WTC11 (cell line): ENCODE measurements around the gene SRI. TPM values are rescaled to one million over a fixed set of nuclear protein-coding genes. Genes with fewer than 3 reads are reported as not detected.
"Not testable (repeated sequence)": the region's sequence is repeated elsewhere in the genome, so short reads cannot be mapped to it uniquely, and the experiment has no call there.

ENCODE experiments used
- ATAC-seq: fragments of 200-7000 bp; cut with Tn5 transposase; 2 replicates; pipeline ENCODE4 v1.10.0; 2021; ENCODE audit warnings: mild to moderate bottlenecking, moderate library complexity
- CTCF ChIA-PET: fragments of 300-600 bp; sonication (Branson Sonifier 250); formaldehyde crosslinking; loops from one replicate; lab custom pipeline; 2021; ENCODE audit warnings: antibody characterized with exemption; lab: Charles Lee
- POLR2A ChIA-PET: fragments of 350-600 bp; sonication (Branson Sonifier 250); formaldehyde crosslinking; loops from one replicate; lab custom pipeline; 2021; ENCODE audit warnings: antibody characterized with exemption; lab: Charles Lee
- DNase-seq: peaks from one replicate; pipeline ENCODE4 v3.0.0; 2021; ENCODE audit warnings: low spot score
- H3K27ac Mint-ChIP-seq: 2 replicates; pipeline ENCODE4 v1.8.0; 2021; ENCODE audit warnings: mixed read lengths
- H3K27me3 Mint-ChIP-seq: 2 replicates; pipeline ENCODE4 v1.8.0; 2021; ENCODE audit warnings: low read depth, mild to moderate bottlenecking, moderate library complexity, mixed read lengths
- H3K36me3 Mint-ChIP-seq: 2 replicates; pipeline ENCODE4 v1.8.0; 2021; ENCODE audit warnings: mixed read lengths
- H3K4me1 Mint-ChIP-seq: 2 replicates; pipeline ENCODE4 v1.8.0; 2022; ENCODE audit warnings: mixed read lengths
- H3K4me3 Mint-ChIP-seq: 2 replicates; pipeline ENCODE4 v1.8.0; 2021; ENCODE audit warnings: mild to moderate bottlenecking, moderate library complexity, mixed read lengths
- H3K9me3 Mint-ChIP-seq: 2 replicates; pipeline ENCODE4 v1.8.0; 2021; ENCODE audit warnings: mixed read lengths
- AR ChIP-seq: fragments of 250-450 bp; sonication (Bioruptor Pico); IDR thresholded peaks from 2 replicates; pipeline ENCODE4 v1.9.0; 2021; ENCODE audit warnings: mild to moderate bottlenecking
- CREB1 ChIP-seq: sonication (generic); formaldehyde crosslinking; IDR thresholded peaks from 2 replicates; pipeline ENCODE4 v1.8.0; 2023; ENCODE audit warnings: mild to moderate bottlenecking, missing genetic modification reagents
- CTCF ChIP-seq: fragments of 200-600 bp; IDR thresholded peaks from 2 replicates; pipeline ENCODE4 v1.8.0; 2022; ENCODE audit warnings: antibody characterized with exemption
- ESRRA ChIP-seq: sonication (generic); formaldehyde crosslinking; IDR thresholded peaks from 2 replicates; pipeline ENCODE4 v1.8.1; 2022; ENCODE audit warnings: mild to moderate bottlenecking, missing genetic modification reagents, borderline replicate concordance
- MLX ChIP-seq: sonication (generic); formaldehyde crosslinking; IDR thresholded peaks from 2 replicates; pipeline ENCODE4 v1.8.1; 2023; ENCODE audit warnings: mild to moderate bottlenecking, missing genetic modification reagents, moderate library complexity
- MXD4 ChIP-seq: fragments of 250-450 bp; sonication (Bioruptor Pico); IDR thresholded peaks from 2 replicates; pipeline ENCODE4 v1.8.0; 2021; ENCODE audit warnings: mild to moderate bottlenecking, moderate library complexity, borderline replicate concordance
- MYBL2 ChIP-seq: sonication (generic); formaldehyde crosslinking; IDR thresholded peaks from 2 replicates; pipeline ENCODE4 v1.8.1; 2023; ENCODE audit warnings: mild to moderate bottlenecking, moderate library complexity, missing genetic modification reagents
- NFE2L1 ChIP-seq: sonication (generic); formaldehyde crosslinking; IDR thresholded peaks from 2 replicates; pipeline ENCODE4 v1.8.1; 2023; ENCODE audit warnings: missing genetic modification reagents
- NR1H2 ChIP-seq: sonication (generic); formaldehyde crosslinking; IDR thresholded peaks from 2 replicates; pipeline ENCODE4 v1.9.0; 2021; ENCODE audit warnings: mild to moderate bottlenecking, moderate library complexity, missing genetic modification reagents
- NR3C1 ChIP-seq: sonication (generic); formaldehyde crosslinking; conservative IDR thresholded peaks from 2 replicates; pipeline ENCODE4 v1.8.1; 2023; ENCODE audit warnings: low read depth, mild to moderate bottlenecking, missing genetic modification reagents
- OVOL2 ChIP-seq: fragments of 250-450 bp; sonication (Bioruptor Pico); IDR thresholded peaks from 2 replicates; pipeline ENCODE4 v1.9.0; 2021; ENCODE audit warnings: mild to moderate bottlenecking, borderline replicate concordance
- SMAD4 ChIP-seq: sonication (generic); formaldehyde crosslinking; IDR thresholded peaks from 2 replicates; pipeline ENCODE4 v1.8.0; 2022; ENCODE audit warnings: mild to moderate bottlenecking, missing genetic modification reagents
- SOX15 ChIP-seq: fragments of 250-450 bp; sonication (Bioruptor Pico); IDR thresholded peaks from 2 replicates; pipeline ENCODE4 v1.9.0; 2021; ENCODE audit warnings: mild to moderate bottlenecking
- ZMAT4 ChIP-seq: fragments of 250-450 bp; sonication (Bioruptor Pico); IDR thresholded peaks from 2 replicates; pipeline ENCODE4 v1.9.0; 2021; ENCODE audit warnings: mild to moderate bottlenecking
- ZNF121 ChIP-seq: sonication (generic); formaldehyde crosslinking; IDR thresholded peaks from 2 replicates; pipeline ENCODE4 v1.8.0; 2023; ENCODE audit warnings: missing genetic modification reagents
- ZNF396 ChIP-seq: fragments of 250-450 bp; sonication (Bioruptor Pico); IDR thresholded peaks from 2 replicates; pipeline ENCODE4 v1.8.0; 2021; ENCODE audit warnings: mild to moderate bottlenecking, moderate library complexity, borderline replicate concordance
- ZNF512 ChIP-seq: sonication (generic); formaldehyde crosslinking; IDR thresholded peaks from 2 replicates; pipeline ENCODE4 v1.8.1; 2022; ENCODE audit warnings: missing genetic modification reagents, borderline replicate concordance
- ZNF532 ChIP-seq: fragments of 250-450 bp; sonication (Bioruptor Pico); IDR thresholded peaks from 2 replicates; pipeline ENCODE4 v1.9.0; 2021; ENCODE audit warnings: mild to moderate bottlenecking, borderline replicate concordance
- total RNA-seq: library from RNA; stranded (reverse); gene quantifications from 3 replicates; pipeline ENCODE4 v1.2.3, GENCODE V29; 2021

Gene SRI
- total RNA-seq, 1 experiment from 2014 or later: 135 TPM

GRCh38 chr7:88259656-88260380, 40.0 kb upstream of the SRI start:
- no peak for TF ChIP-seq ZNF532 (CRISPR knock-in tag)
- TF ChIP-seq CTCF: no peak
- no peak for TF ChIP-seq OVOL2 (CRISPR knock-in tag)
- no peak for TF ChIP-seq SMAD4 (CRISPR knock-in tag)
- TF ChIP-seq CREB1 (CRISPR knock-in tag): no peak
- no peak for TF ChIP-seq NFE2L1 (CRISPR knock-in tag)
- TF ChIP-seq NR3C1: no peak
- TF ChIP-seq MXD4 (CRISPR knock-in tag): no peak
- TF ChIP-seq NR1H2: no peak
- no peak for TF ChIP-seq ZNF512 (CRISPR knock-in tag)
- Mint-ChIP-seq H3K4me1 (no peaks in the 10 kb centered on the region), H3K27ac (no peak overlapping the region), H3K27me3 (no peaks in the 10 kb centered on the region; the same call in 1 of the 2 replicates), H3K9me3 (peaks cover 17% of the 10 kb centered on the region), H3K4me3 (no peak overlapping the region), H3K36me3 (peaks cover 3% of the 10 kb centered on the region; the same call in 1 of the 2 replicates)
- ChIA-PET CTCF (no interaction called here), POLR2A (no interaction called here)
- DNase-seq (no peak), ATAC-seq (no peak)

- H3K27me3 Mint-ChIP-seq, POLR2A ChIA-PET, H3K4me3 Mint-ChIP-seq, DNase-seq, H3K4me1 Mint-ChIP-seq, CTCF ChIA-PET, ATAC-seq, H3K27ac Mint-ChIP-seq: not testable (repeated sequence)
- H3K9me3 Mint-ChIP-seq: peaks cover 29% of the 10 kb centered on the region
- peaks cover 18% of the 10 kb centered on the region for H3K36me3 Mint-ChIP-seq
Measured at GRCh38 chr7:88258296-88258695, 38.5 kb upstream of the SRI start.

GRCh38 chr7:88256906-88257305, 37.1 kb upstream of the SRI start:
- Mint-ChIP-seq H3K27me3 (no peaks in the 10 kb centered on the region; the same call in 1 of the 2 replicates), H3K27ac (no peak overlapping the region), H3K4me3 (no peak overlapping the region), H3K36me3 (peaks cover 19% of the 10 kb centered on the region), H3K4me1 (no peaks in the 10 kb centered on the region), H3K9me3 (peaks cover 22% of the 10 kb centered on the region)
- CTCF ChIA-PET: no interaction called here
- POLR2A ChIA-PET: no interaction called here
- ATAC-seq: no peak
- no peak for DNase-seq
- TF ChIP-seq ZNF396 (CRISPR knock-in tag) (no peak), ZNF121 (CRISPR knock-in tag) (no peak), ZMAT4 (CRISPR knock-in tag) (no peak), AR (CRISPR knock-in tag) (no peak), MYBL2 (CRISPR knock-in tag) (no peak), SOX15 (no peak), MLX (CRISPR knock-in tag) (no peak), ESRRA (CRISPR knock-in tag) (no peak), ZNF512 (CRISPR knock-in tag) (no peak)
